Loucy (cell line): ENCODE results near the gene PDE6C.

Experiments used
- H2AFZ ChIP-seq: fragments of 200-600 bp; sonication (generic); 2 replicates; pipeline ENCODE4 v1.6.0; 2016; ENCODE audit warnings: antibody characterized with exemption, mild to moderate bottlenecking, low read length, moderate library complexity
- H3F3A ChIP-seq: fragments of 200-600 bp; 2 replicates; pipeline ENCODE4 v1.6.0; 2016; ENCODE audit warnings: antibody characterized with exemption, low read depth, mild to moderate bottlenecking
- H3K27me3 ChIP-seq: fragments of 200-600 bp; sonication (generic); 2 replicates; pipeline ENCODE4 v1.6.1; 2014; ENCODE audit warnings: low read length, mild to moderate bottlenecking; ENCODE audit not compliant: insufficient read depth, poor library complexity, severe bottlenecking
- H3K36me3 ChIP-seq: fragments of 200-600 bp; sonication (generic); 2 replicates; pipeline ENCODE4 v1.6.1; 2016; ENCODE audit warnings: low read length; ENCODE audit not compliant: insufficient read depth
- H3K4me1 ChIP-seq: fragments of 200-600 bp; sonication (generic); 2 replicates; pipeline ENCODE4 v1.5.1; 2014; ENCODE audit warnings: low read length, mild to moderate bottlenecking; ENCODE audit not compliant: insufficient read depth, poor library complexity, severe bottlenecking
- H3K4me2 ChIP-seq: fragments of 200-600 bp; sonication (generic); 2 replicates; pipeline ENCODE4 v1.6.0; 2014; ENCODE audit warnings: antibody characterized with exemption, low read length, low read depth, mild to moderate bottlenecking; ENCODE audit not compliant: poor library complexity, severe bottlenecking
- H3K4me3 ChIP-seq: fragments of 200-600 bp; sonication (generic); 2 replicates; pipeline ENCODE4 v1.5.1; 2014; ENCODE audit warnings: low read length, mild to moderate bottlenecking, mixed read lengths; ENCODE audit not compliant: poor library complexity, severe bottlenecking
- H3K79me2 ChIP-seq: fragments of 200-600 bp; sonication (generic); 2 replicates; pipeline ENCODE4 v1.6.1; 2014; ENCODE audit warnings: low read length; ENCODE audit not compliant: insufficient read depth
- H3K9ac ChIP-seq: fragments of 200-600 bp; sonication (generic); 2 replicates; pipeline ENCODE4 v1.6.0; 2014; ENCODE audit warnings: mild to moderate bottlenecking, low read depth, low read length, moderate library complexity; ENCODE audit not compliant: poor library complexity, severe bottlenecking
- H3K9me2 ChIP-seq: fragments of 200-600 bp; sonication (generic); replicated peaks from 2 replicates; pipeline ENCODE4 v1.6.1; 2016; ENCODE audit warnings: low read depth, low read length, mixed read lengths
- H3K9me3 ChIP-seq: fragments of 200-600 bp; sonication (generic); 2 replicates; pipeline ENCODE4 v1.6.1; 2014; ENCODE audit warnings: mild to moderate bottlenecking, antibody characterized with exemption, low read length, low read depth; ENCODE audit not compliant: insufficient read depth
- H4K20me1 ChIP-seq: fragments of 200-600 bp; sonication (generic); 2 replicates; pipeline ENCODE4 v1.6.0; 2014; ENCODE audit warnings: antibody characterized with exemption, low read length, mild to moderate bottlenecking; ENCODE audit not compliant: insufficient read depth, poor library complexity, severe bottlenecking
- EZH2phosphoT487 ChIP-seq: fragments of 200-600 bp; IDR thresholded peaks from 2 replicates; pipeline ENCODE4 v1.6.1; 2018; ENCODE audit warnings: antibody characterized with exemption, mild to moderate bottlenecking, moderate library complexity, borderline replicate concordance
- TF ChIP-seq, protein P1 (sequence below): fragments of 200-600 bp; sonication (generic); conservative IDR thresholded peaks from 2 replicates; pipeline ENCODE4 v1.5.1; 2014; ENCODE audit warnings: mild to moderate bottlenecking, antibody characterized with exemption, low read length

Gene PDE6C

DNA sequence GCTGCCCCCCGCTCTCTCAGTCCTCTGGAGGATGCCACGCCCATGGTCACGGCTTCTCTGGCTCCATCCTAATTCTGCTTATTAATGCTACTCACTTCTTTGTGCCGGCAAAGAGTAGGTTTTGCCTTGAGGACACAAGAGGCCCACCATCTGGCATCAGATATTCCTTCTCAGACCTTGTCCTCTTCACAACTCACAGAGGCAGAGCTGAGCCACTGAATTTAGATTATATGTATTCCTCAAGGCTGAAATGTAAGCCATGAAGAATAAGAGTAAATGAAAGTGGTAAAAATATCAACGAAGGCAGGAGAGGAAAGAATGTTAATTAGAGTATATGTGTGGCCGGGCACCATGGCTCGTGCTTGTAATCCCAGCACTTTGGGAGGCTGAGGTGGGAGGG lies 17.8 kb upstream of the PDE6C start:
- no peaks in the 10 kb centered on the region for H3K79me2 ChIP-seq
- H3F3A ChIP-seq: no peaks in the 10 kb centered on the region
- TF ChIP-seq, protein P1, sequence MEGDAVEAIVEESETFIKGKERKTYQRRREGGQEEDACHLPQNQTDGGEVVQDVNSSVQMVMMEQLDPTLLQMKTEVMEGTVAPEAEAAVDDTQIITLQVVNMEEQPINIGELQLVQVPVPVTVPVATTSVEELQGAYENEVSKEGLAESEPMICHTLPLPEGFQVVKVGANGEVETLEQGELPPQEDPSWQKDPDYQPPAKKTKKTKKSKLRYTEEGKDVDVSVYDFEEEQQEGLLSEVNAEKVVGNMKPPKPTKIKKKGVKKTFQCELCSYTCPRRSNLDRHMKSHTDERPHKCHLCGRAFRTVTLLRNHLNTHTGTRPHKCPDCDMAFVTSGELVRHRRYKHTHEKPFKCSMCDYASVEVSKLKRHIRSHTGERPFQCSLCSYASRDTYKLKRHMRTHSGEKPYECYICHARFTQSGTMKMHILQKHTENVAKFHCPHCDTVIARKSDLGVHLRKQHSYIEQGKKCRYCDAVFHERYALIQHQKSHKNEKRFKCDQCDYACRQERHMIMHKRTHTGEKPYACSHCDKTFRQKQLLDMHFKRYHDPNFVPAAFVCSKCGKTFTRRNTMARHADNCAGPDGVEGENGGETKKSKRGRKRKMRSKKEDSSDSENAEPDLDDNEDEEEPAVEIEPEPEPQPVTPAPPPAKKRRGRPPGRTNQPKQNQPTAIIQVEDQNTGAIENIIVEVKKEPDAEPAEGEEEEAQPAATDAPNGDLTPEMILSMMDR: no peak
- no peak for TF ChIP-seq EZH2phosphoT487
- no peak overlapping the region for H3K9ac ChIP-seq
- H3K27me3 ChIP-seq: no peaks in the 10 kb centered on the region
- H2AFZ ChIP-seq: no peak overlapping the region
- no peaks in the 10 kb centered on the region for H4K20me1 ChIP-seq
- H3K4me1 ChIP-seq: no peaks in the 10 kb centered on the region
- no peaks in the 10 kb centered on the region for H3K9me2 ChIP-seq
- no peaks in the 10 kb centered on the region for H3K9me3 ChIP-seq
- no peaks in the 10 kb centered on the region for H3K36me3 ChIP-seq
- no peak overlapping the region for H3K4me3 ChIP-seq
- H3K4me2 ChIP-seq: no peak overlapping the region

DNA sequence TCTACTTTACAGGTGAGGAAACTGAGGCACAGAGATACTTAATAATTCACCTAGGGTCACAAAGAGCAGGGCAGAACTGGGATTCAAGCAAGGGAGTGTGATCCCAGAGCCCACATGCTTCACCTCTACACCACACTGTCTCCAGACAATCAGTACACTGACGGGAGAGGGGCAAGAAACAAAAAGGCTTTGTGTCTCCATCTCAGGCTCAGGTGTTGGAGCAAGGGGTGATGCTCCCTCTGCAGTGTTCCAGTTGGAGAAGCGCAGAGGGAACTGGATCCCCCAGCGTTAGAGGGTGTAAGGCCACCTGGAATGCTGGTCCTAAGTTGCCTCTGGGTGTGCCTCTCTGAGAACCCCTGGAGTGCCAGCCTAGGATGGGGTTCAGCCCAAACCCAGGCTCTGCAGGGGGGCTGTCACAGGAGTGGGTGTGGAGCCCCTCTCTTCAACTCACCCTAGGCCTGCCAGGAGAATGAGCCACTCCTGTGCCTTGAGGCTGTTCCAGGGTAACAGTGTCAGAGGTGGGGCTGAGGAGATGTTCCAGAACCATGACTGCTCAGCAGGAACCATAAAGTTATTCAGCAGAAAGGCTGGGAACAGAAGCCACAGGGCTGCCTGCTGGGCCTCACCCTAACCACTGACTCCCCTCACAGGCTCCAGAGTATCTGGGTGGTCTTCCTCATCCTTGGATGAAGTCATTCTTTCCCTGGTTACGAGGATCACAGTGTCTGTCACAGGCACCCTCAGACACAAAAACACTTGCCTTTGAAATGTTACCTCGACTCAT lies 16.8 kb upstream of the PDE6C start:
- no peak overlapping the region for H2AFZ ChIP-seq
- H3K9me3 ChIP-seq: no peaks in the 10 kb centered on the region
- no peaks in the 10 kb centered on the region for H3K79me2 ChIP-seq
- H3K9ac ChIP-seq: no peak overlapping the region
- no peaks in the 10 kb centered on the region for H3K36me3 ChIP-seq
- no peaks in the 10 kb centered on the region for H3F3A ChIP-seq
- H4K20me1 ChIP-seq: no peaks in the 10 kb centered on the region
- H3K4me1 ChIP-seq: no peaks in the 10 kb centered on the region
- H3K4me3 ChIP-seq: no peak overlapping the region
- H3K27me3 ChIP-seq: no peaks in the 10 kb centered on the region
- H3K4me2 ChIP-seq: no peak overlapping the region
- H3K9me2 ChIP-seq: no peaks in the 10 kb centered on the region
- TF ChIP-seq EZH2phosphoT487: no peak
- TF ChIP-seq, protein P1: no peak

DNA sequence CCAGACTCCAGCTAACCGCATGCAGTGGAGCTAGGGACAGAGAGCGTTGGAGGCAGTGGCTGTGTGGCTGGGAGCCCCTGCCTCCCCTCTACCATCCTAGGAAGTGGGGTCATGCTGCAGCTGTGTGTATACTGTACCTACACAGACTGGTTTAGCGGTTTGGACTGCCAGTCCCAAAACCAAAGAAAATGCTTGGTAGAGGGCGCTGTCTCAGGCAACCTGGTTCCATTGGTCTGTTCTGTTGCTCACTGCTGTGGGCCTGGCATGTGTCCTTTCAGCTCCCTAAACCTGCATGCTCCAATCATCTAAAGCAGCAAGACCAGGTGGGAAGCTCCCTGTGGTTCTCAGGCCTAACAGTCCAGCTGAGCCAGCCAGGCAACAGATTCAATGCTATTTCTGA lies 15.8 kb upstream of the PDE6C start:
- no peaks in the 10 kb centered on the region for H3K9me2 ChIP-seq
- H3K4me1 ChIP-seq: no peaks in the 10 kb centered on the region
- H3K9ac ChIP-seq: no peak overlapping the region
- no peak overlapping the region for H2AFZ ChIP-seq
- no peaks in the 10 kb centered on the region for H3K36me3 ChIP-seq
- H3K9me3 ChIP-seq: no peaks in the 10 kb centered on the region
- no peaks in the 10 kb centered on the region for H3F3A ChIP-seq
- no peaks in the 10 kb centered on the region for H3K27me3 ChIP-seq
- H4K20me1 ChIP-seq: no peaks in the 10 kb centered on the region
- no peak overlapping the region for H3K4me3 ChIP-seq
- H3K79me2 ChIP-seq: no peaks in the 10 kb centered on the region
- TF ChIP-seq, protein P1: peak; percentile 48
- TF ChIP-seq EZH2phosphoT487: no peak
- H3K4me2 ChIP-seq: no peak overlapping the region
